ENCODE data around the gene STK36. TPM values are rescaled to one million over a fixed set of nuclear protein-coding genes. Genes with fewer than 3 reads are reported as not detected.

Gene STK36
- total RNA-seq, 1 experiment from 2014 or later, result 38.7 TPM

GRCh38 chr2:218732761-218733158 lies 60.9 kb downstream of the STK36 start:
- Mint-ChIP-seq H3K4me3 (no peak overlapping the region), H3K27ac (peak overlapping the region in 2 of 3 experiments; percentile 90 to 92; a peak in 4 of 7 replicates), H3K27me3 (ENCODE audit: low read depth) (no peaks in the 10 kb centered on the region), H3K4me1 (peaks cover 22 to 27% of the 10 kb centered on the region in 2 experiments), H3K36me3 (ENCODE audit: insufficient read depth in 1 of 3, low read depth in 3 of 3) (peaks cover 13 to 40% (median 21%) of the 10 kb centered on the region in 3 experiments), H3K9me3 (peaks cover 2 to 5% of the 10 kb centered on the region in 2 experiments)
- peaks cover 6% of the 10 kb centered on the region for H3K79me1 ChIP-seq (ENCODE audit: insufficient read depth, low read depth, low read length, poor library complexity, severe bottlenecking)
- DNase-seq, result no peak
- no peaks in the 10 kb centered on the region for H4K20me1 ChIP-seq (ENCODE audit: control insufficient read depth, insufficient read depth, insufficient read length)
- no peak overlapping the region for H3K18ac ChIP-seq (ENCODE audit: insufficient read length, low read depth, low read length)
- TF ChIP-seq, protein P1, sequence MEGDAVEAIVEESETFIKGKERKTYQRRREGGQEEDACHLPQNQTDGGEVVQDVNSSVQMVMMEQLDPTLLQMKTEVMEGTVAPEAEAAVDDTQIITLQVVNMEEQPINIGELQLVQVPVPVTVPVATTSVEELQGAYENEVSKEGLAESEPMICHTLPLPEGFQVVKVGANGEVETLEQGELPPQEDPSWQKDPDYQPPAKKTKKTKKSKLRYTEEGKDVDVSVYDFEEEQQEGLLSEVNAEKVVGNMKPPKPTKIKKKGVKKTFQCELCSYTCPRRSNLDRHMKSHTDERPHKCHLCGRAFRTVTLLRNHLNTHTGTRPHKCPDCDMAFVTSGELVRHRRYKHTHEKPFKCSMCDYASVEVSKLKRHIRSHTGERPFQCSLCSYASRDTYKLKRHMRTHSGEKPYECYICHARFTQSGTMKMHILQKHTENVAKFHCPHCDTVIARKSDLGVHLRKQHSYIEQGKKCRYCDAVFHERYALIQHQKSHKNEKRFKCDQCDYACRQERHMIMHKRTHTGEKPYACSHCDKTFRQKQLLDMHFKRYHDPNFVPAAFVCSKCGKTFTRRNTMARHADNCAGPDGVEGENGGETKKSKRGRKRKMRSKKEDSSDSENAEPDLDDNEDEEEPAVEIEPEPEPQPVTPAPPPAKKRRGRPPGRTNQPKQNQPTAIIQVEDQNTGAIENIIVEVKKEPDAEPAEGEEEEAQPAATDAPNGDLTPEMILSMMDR (conservative IDR thresholded peaks at IDR 0.05), result no peak
- no peak overlapping the region for H3K27ac ChIP-seq (ENCODE audit: insufficient read length, low read depth, low read length)
- no peak overlapping the region for H2BK20ac ChIP-seq (ENCODE audit: low read depth, low read length, poor library complexity, severe bottlenecking)
- H2BK12ac ChIP-seq (ENCODE audit: insufficient read length, low read depth, low read length), result no peak overlapping the region
- peaks cover 17% of the 10 kb centered on the region; the same call in 1 of the 2 replicates for H3K79me2 ChIP-seq (ENCODE audit: insufficient read depth, low read length)
- no peak overlapping the region for H3T11ph ChIP-seq (ENCODE audit: low read length)
- H3K4me2 ChIP-seq (ENCODE audit: insufficient read depth, insufficient read length, low read length), result no peak overlapping the region
- no peaks in the 10 kb centered on the region for H3K27me3 ChIP-seq (ENCODE audit: insufficient read depth, low read length)
- WGBS (ENCODE audit: extremely low coverage, insufficient read length, low lambda C conversion rate), result no CpG with 5 or more reads among the region's 2 CpGs
- H4K8ac ChIP-seq (replicated peaks; ENCODE audit: insufficient read length, low read depth, low read length), result no peak overlapping the region
- no peak overlapping the region for H2BK5ac ChIP-seq (ENCODE audit: insufficient read length, low read length)
- H3K56ac ChIP-seq (ENCODE audit: insufficient read length, low read depth, low read length), result no peak overlapping the region
- no peak overlapping the region for H3K9ac ChIP-seq (ENCODE audit: extremely low read depth, insufficient read length, low read length)
- no peak overlapping the region for H2AFZ ChIP-seq (ENCODE audit: low read length)
- H4K91ac ChIP-seq (ENCODE audit: insufficient read length, low read depth, low read length), result no peak overlapping the region
- no peak overlapping the region for H3K14ac ChIP-seq (ENCODE audit: insufficient read depth, low read length)
- no peaks in the 10 kb centered on the region for H3K9me3 ChIP-seq (ENCODE audit: control insufficient read depth, low read depth, low read length)
- no peak overlapping the region for H3K23ac ChIP-seq (ENCODE audit: insufficient read length, low read depth, low read length)
- H3K4ac ChIP-seq (ENCODE audit: low read depth, low read length), result no peak overlapping the region
- H2AK5ac ChIP-seq (ENCODE audit: insufficient read length, low read length), result no peak overlapping the region
- peaks cover 11% of the 10 kb centered on the region for H3K4me1 ChIP-seq (ENCODE audit: insufficient read depth, low read length)
- no peaks in the 10 kb centered on the region for H3K23me2 ChIP-seq (ENCODE audit: insufficient read length, low read depth, low read length, poor library complexity, severe bottlenecking)
- no peak overlapping the region for H4K5ac ChIP-seq (ENCODE audit: insufficient read length, low read depth, low read length)
- H2BK15ac ChIP-seq (ENCODE audit: low read depth, low read length), result no peak overlapping the region
- H2BK120ac ChIP-seq (ENCODE audit: low read depth, low read length, poor library complexity, severe bottlenecking), result no peak overlapping the region

All from H9 (cell line).